ENCODE measurements around the gene PHACTR1.

DNA sequence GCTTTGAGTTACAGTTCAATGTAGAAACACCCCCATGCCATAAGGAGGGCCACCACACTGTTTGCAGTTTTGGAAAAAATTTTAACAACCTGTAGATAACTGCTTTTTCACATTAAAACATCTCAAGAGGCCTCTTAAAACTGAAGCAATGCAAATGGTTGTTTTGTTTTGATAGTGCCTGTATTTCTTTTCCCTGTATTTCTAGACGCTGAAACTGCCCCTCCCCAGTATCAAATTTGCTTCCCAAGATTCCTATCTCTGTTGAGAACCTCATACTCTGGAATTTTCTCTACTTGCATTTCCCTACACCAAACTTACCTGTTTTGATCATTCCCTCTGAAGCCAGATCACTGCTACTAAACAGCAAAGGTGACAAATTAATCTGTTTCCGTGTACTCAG lies 98.5 kb downstream of the PHACTR1 start:
- TF ChIP-seq, protein P1, sequence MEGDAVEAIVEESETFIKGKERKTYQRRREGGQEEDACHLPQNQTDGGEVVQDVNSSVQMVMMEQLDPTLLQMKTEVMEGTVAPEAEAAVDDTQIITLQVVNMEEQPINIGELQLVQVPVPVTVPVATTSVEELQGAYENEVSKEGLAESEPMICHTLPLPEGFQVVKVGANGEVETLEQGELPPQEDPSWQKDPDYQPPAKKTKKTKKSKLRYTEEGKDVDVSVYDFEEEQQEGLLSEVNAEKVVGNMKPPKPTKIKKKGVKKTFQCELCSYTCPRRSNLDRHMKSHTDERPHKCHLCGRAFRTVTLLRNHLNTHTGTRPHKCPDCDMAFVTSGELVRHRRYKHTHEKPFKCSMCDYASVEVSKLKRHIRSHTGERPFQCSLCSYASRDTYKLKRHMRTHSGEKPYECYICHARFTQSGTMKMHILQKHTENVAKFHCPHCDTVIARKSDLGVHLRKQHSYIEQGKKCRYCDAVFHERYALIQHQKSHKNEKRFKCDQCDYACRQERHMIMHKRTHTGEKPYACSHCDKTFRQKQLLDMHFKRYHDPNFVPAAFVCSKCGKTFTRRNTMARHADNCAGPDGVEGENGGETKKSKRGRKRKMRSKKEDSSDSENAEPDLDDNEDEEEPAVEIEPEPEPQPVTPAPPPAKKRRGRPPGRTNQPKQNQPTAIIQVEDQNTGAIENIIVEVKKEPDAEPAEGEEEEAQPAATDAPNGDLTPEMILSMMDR (IDR thresholded peaks at IDR 0.05): no peak
- no peak for TF ChIP-seq POLR2A (IDR thresholded peaks at IDR 0.05)
